Measurements from ENCODE around the gene ZBTB24.

GRCh38 chr6:109493865-109494264 lies 10.8 kb upstream of the ZBTB24 start:
- TF ChIP-seq POLR2A (IDR thresholded peaks at IDR 0.05), result no peak
- TF ChIP-seq CTCF (IDR thresholded peaks at IDR 0.05), result no peak

All from testis (tissue), 2 donors.